GM23338 (cell line): ENCODE measurements around the gene SRSF3.

Experiments
- CREB1 ChIP-seq: fragments of 250-450 bp; sonication (Bioruptor Pico); IDR thresholded peaks from 2 replicates; pipeline ENCODE4 v1.5.0; 2020; ENCODE audit warnings: low read depth, mild to moderate bottlenecking, moderate library complexity
- CTCF ChIP-seq, 2 experiments: fragments of 200-600 bp in 1 of 2; sonication (generic) in 1 of 2; conservative IDR thresholded peaks; 2 replicates each; pipeline versions ENCODE4 v1.5.1 to v1.6.1; 2016 to 2017; ENCODE audit warnings: antibody characterized with exemption in 2 of 2, low read depth in 2 of 2, mild to moderate bottlenecking in 2 of 2, moderate library complexity in 1 of 2
- ETS1 ChIP-seq: IDR thresholded peaks from 2 replicates; pipeline ENCODE4 v1.6.1; 2016; ENCODE audit warnings: antibody characterized with exemption
- EZH2 ChIP-seq: fragments of 200-600 bp; sonication (generic); IDR thresholded peaks from one replicate; pipeline ENCODE4 v1.8.0; 2017; ENCODE audit warnings: antibody characterized with exemption, mild to moderate bottlenecking, low read depth; ENCODE audit not compliant: unreplicated experiment
- EZH2phosphoT487 ChIP-seq: fragments of 200-600 bp; sonication (generic); IDR thresholded peaks from one replicate; pipeline ENCODE4 v1.8.1; 2018; ENCODE audit warnings: antibody characterized with exemption; ENCODE audit not compliant: unreplicated experiment
- POLR2AphosphoS5 ChIP-seq: IDR thresholded peaks from 2 replicates; pipeline ENCODE4 v1.6.1; 2016; ENCODE audit warnings: antibody characterized with exemption, low read depth
- STAT1 ChIP-seq: IDR thresholded peaks from one replicate; pipeline ENCODE4 v1.6.1; 2016; ENCODE audit warnings: antibody characterized with exemption; ENCODE audit not compliant: unreplicated experiment
- ZNF331 ChIP-seq: fragments of 250-450 bp; sonication (Bioruptor Pico); IDR thresholded peaks from 2 replicates; pipeline ENCODE4 v1.5.0; 2020; ENCODE audit warnings: low read depth, mild to moderate bottlenecking, moderate library complexity

GRCh38 chr6:36633915-36634314 is 39.8 kb downstream of the SRSF3 start:
- TF ChIP-seq CTCF (conservative IDR thresholded peaks at IDR 0.05; ENCODE audit: low read depth in 2 of 2): no peak
- no peak for TF ChIP-seq EZH2
- TF ChIP-seq POLR2AphosphoS5: no peak
- no peak for TF ChIP-seq STAT1
- no peak for TF ChIP-seq CREB1 (CRISPR knock-in tag)
- TF ChIP-seq EZH2phosphoT487: no peak
- no peak for TF ChIP-seq ZNF331 (CRISPR knock-in tag)
- no peak for TF ChIP-seq ETS1
